ENCODE measurements around the gene SDHC. TPM values are rescaled to one million over a fixed set of nuclear protein-coding genes. Genes with fewer than 3 reads are reported as not detected.

The SDHC gene
- total and polyA plus RNA-seq, 4 donors: 44.3 to 247 (median 96.7) TPM

DNA sequence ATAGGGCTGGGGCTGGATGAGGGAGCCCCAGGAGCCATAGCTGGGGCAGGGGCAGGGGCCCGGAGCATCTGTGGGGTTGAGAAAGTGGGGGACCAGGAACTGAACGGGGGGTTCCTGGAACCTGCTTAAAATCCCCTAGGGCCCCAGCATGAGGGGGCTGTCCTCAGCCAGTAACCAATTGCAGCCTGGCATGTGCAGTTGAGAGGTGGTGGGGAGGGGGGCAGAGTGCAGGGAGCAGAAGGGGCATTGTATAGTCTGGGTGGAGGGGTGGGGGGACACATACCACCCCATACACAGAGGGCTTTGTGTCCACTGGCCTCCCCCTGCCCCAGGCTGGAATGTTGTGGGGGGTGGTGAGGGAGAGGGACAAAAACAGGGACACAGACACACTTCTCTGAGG lies 4.3 kb upstream of the SDHC start, which contains the start of gene MPZ:
TSS of gene MPZ (minus strand) at position 101 of the 400 bp plus-strand sequence. CDS start at position 38, 63 bp downstream.
- no peaks in the 10 kb centered on the region for H3K36me3 ChIP-seq (ENCODE audit: control insufficient read depth in 4 of 4, insufficient read depth in 3 of 4, low read depth in 1 of 4, low read length in 3 of 4)
- TF ChIP-seq RXRA (IDR thresholded peaks at IDR 0.05) (no peak), HNF4A (conservative IDR thresholded peaks at IDR 0.05) (no peak), NR2F2 (IDR thresholded peaks at IDR 0.05) (no peak), GABPA (IDR thresholded peaks at IDR 0.05 in 1 of 2, conservative IDR thresholded peaks at IDR 0.05 in 1 of 2) (no peak), HNF4G (IDR thresholded peaks at IDR 0.05) (no peak)
- TF ChIP-seq, protein P1, sequence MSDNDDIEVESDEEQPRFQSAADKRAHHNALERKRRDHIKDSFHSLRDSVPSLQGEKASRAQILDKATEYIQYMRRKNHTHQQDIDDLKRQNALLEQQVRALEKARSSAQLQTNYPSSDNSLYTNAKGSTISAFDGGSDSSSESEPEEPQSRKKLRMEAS (IDR thresholded peaks at IDR 0.05): no peak
- TF ChIP-seq, protein P2, sequence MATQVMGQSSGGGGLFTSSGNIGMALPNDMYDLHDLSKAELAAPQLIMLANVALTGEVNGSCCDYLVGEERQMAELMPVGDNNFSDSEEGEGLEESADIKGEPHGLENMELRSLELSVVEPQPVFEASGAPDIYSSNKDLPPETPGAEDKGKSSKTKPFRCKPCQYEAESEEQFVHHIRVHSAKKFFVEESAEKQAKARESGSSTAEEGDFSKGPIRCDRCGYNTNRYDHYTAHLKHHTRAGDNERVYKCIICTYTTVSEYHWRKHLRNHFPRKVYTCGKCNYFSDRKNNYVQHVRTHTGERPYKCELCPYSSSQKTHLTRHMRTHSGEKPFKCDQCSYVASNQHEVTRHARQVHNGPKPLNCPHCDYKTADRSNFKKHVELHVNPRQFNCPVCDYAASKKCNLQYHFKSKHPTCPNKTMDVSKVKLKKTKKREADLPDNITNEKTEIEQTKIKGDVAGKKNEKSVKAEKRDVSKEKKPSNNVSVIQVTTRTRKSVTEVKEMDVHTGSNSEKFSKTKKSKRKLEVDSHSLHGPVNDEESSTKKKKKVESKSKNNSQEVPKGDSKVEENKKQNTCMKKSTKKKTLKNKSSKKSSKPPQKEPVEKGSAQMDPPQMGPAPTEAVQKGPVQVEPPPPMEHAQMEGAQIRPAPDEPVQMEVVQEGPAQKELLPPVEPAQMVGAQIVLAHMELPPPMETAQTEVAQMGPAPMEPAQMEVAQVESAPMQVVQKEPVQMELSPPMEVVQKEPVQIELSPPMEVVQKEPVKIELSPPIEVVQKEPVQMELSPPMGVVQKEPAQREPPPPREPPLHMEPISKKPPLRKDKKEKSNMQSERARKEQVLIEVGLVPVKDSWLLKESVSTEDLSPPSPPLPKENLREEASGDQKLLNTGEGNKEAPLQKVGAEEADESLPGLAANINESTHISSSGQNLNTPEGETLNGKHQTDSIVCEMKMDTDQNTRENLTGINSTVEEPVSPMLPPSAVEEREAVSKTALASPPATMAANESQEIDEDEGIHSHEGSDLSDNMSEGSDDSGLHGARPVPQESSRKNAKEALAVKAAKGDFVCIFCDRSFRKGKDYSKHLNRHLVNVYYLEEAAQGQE (IDR thresholded peaks at IDR 0.05): no peak
- H3K9ac ChIP-seq (ENCODE audit: low read depth in 1 of 2, low read length in 2 of 2): no peak within 1 kb of the TSS
- no peak within 1 kb of the TSS for H3K4me3 ChIP-seq (ENCODE audit: low read depth in 1 of 3, low read length in 3 of 3)
- no peaks in the 10 kb centered on the region for H3K27me3 ChIP-seq (ENCODE audit: control insufficient read depth in 4 of 4, insufficient read depth in 4 of 4, low read length in 3 of 4)
- peaks cover 7 to 17% (median 13%) of the 10 kb centered on the region in 4 donors for H3K4me1 ChIP-seq (ENCODE audit: control insufficient read depth in 4 of 4, insufficient read depth in 4 of 4, low read length in 3 of 4)
- DNase-seq (ENCODE audit: low spot score): no peak
- H3K27ac ChIP-seq (ENCODE audit: low read depth in 1 of 2, low read length in 2 of 2): no peak within 1 kb of the TSS
- WGBS: 60% methylated on average over 2 of the region's 2 CpGs
- no peaks in the 10 kb centered on the region for H3K9me3 ChIP-seq (ENCODE audit: control insufficient read depth in 4 of 4, low read length in 3 of 4)

DNA sequence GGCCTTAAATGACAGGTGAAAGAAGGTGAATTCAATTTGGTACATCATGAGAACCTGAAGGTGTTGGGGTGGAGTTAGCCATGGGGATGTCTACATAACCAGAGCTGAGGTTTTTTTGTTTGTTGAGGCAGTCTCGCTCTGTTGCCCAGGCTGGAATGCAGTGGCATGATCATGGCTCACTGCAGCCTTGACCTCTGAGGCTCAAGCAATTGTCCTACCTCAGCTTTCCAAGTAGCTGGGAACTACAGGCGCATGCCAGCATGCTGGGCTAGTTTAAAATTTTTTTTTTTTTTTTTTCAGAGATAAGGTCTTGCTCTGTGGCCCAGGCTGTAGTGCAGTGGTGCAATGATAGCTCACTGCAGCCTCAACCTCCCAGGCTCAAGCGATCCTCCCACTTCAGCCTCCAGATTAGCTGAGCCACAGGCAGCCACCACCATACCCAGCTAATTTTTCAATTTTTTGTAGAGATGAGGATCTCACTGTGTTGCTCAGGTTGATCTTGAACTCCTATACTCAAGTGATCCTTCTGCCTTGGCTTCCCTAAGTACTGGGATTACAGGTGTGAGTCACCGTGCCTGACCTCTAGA lies 2.5 kb upstream of the SDHC start:
- WGBS: 94% methylated on average over 4 of the region's 4 CpGs
- TF ChIP-seq YY1 (IDR thresholded peaks at IDR 0.05) (no peak), HNF4G (IDR thresholded peaks at IDR 0.05) (no peak), TAF1 (conservative IDR thresholded peaks at IDR 0.05) (no peak), SP1 (IDR thresholded peaks at IDR 0.05) (no peak), FOXA1 (IDR thresholded peaks at IDR 0.05) (no peak)
- TF ChIP-seq, protein P3, sequence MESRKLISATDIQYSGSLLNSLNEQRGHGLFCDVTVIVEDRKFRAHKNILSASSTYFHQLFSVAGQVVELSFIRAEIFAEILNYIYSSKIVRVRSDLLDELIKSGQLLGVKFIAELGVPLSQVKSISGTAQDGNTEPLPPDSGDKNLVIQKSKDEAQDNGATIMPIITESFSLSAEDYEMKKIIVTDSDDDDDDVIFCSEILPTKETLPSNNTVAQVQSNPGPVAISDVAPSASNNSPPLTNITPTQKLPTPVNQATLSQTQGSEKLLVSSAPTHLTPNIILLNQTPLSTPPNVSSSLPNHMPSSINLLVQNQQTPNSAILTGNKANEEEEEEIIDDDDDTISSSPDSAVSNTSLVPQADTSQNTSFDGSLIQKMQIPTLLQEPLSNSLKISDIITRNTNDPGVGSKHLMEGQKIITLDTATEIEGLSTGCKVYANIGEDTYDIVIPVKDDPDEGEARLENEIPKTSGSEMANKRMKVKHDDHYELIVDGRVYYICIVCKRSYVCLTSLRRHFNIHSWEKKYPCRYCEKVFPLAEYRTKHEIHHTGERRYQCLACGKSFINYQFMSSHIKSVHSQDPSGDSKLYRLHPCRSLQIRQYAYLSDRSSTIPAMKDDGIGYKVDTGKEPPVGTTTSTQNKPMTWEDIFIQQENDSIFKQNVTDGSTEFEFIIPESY (IDR thresholded peaks at IDR 0.05): no peak
- TF ChIP-seq, protein P2 (IDR thresholded peaks at IDR 0.05): no peak
- TF ChIP-seq, protein P4, sequence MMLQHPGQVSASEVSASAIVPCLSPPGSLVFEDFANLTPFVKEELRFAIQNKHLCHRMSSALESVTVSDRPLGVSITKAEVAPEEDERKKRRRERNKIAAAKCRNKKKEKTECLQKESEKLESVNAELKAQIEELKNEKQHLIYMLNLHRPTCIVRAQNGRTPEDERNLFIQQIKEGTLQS (IDR thresholded peaks at IDR 0.05): no peak
- no peak for DNase-seq (ENCODE audit: low spot score)

More for the DNA sequence above, 2.5 kb upstream of the SDHC start:
- Histone ChIP-seq H3K4me3 (ENCODE audit: low read depth in 1 of 3, low read length in 3 of 3) (no peak overlapping the region), H3K27ac (ENCODE audit: low read depth in 1 of 2, low read length in 2 of 2) (no peak overlapping the region), H3K27me3 (ENCODE audit: control insufficient read depth in 4 of 4, insufficient read depth in 4 of 4, low read length in 3 of 4) (no peaks in the 10 kb centered on the region), H3K9ac (ENCODE audit: low read depth in 1 of 2, low read length in 2 of 2) (no peak overlapping the region), H3K4me1 (ENCODE audit: control insufficient read depth in 4 of 4, insufficient read depth in 4 of 4, low read length in 3 of 4) (peaks cover 5 to 23% (median 15%) of the 10 kb centered on the region in 4 donors), H3K36me3 (ENCODE audit: control insufficient read depth in 4 of 4, insufficient read depth in 3 of 4, low read depth in 1 of 4, low read length in 3 of 4) (no peaks in the 10 kb centered on the region), H3K9me3 (ENCODE audit: control insufficient read depth in 4 of 4, low read length in 3 of 4) (no peaks in the 10 kb centered on the region)

Measured in liver (tissue), 9 donors.